Measurements from ENCODE around the gene SFXN3. TPM values are rescaled to one million over a fixed set of nuclear protein-coding genes. Genes with fewer than 3 reads are reported as not detected.
"Not testable (repeated sequence)": the region's sequence is repeated elsewhere in the genome, so short reads cannot be mapped to it uniquely, and the experiment has no call there.

SFXN3 gene
- total RNA-seq, 1 experiment from 2014 or later = 16.9 TPM

DNA sequence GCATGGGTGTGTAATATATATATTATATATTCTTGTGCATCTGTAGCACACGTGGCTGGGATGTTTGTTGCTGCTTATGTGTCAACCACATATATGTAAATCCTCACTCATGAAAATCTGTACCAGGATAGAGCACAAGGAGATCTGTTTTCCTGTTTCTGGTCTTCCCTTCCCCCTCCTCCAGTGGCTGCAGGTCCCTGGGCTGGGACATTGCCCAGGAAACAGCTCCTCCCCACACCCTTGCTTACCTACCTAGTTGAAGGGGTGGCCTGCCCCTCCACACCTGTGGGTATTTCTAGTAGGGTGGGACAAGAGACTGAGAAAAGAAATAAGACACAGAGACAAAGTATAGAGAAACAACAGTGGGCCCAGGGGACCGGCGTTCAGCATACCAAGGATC lies 2.2 kb downstream of the SFXN3 start:
- intact Hi-C loops (cut with micrococcal nuclease; ENCODE audit: unreplicated experiment) = no loop called here
- TF ChIP-seq EZH2 (IDR thresholded peaks at IDR 0.05; ENCODE audit: borderline replicate concordance, low read depth, low read length, poor library complexity, severe bottlenecking) = no peak
- TF ChIP-seq, protein P1, sequence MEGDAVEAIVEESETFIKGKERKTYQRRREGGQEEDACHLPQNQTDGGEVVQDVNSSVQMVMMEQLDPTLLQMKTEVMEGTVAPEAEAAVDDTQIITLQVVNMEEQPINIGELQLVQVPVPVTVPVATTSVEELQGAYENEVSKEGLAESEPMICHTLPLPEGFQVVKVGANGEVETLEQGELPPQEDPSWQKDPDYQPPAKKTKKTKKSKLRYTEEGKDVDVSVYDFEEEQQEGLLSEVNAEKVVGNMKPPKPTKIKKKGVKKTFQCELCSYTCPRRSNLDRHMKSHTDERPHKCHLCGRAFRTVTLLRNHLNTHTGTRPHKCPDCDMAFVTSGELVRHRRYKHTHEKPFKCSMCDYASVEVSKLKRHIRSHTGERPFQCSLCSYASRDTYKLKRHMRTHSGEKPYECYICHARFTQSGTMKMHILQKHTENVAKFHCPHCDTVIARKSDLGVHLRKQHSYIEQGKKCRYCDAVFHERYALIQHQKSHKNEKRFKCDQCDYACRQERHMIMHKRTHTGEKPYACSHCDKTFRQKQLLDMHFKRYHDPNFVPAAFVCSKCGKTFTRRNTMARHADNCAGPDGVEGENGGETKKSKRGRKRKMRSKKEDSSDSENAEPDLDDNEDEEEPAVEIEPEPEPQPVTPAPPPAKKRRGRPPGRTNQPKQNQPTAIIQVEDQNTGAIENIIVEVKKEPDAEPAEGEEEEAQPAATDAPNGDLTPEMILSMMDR (conservative IDR thresholded peaks at IDR 0.05; ENCODE audit: low read depth, low read length) = no peak
- ChIA-PET POLR2A (ENCODE audit: low non-redundant PET) (no interaction called here), CTCF (interaction anchor here (0.6 to 0.8 kb wide), 2 partner anchors 17 to 118 kb away, joined by 3 read pairs; no protein-coding TSS in a partner anchor)
- Histone ChIP-seq H3K27me3 (replicated peaks; ENCODE audit: insufficient read depth, low read depth, low read length, poor library complexity) (no peaks in the 10 kb centered on the region), H3K27ac (ENCODE audit: low read depth, low read length, poor library complexity, severe bottlenecking) (no peak overlapping the region), H3K4me3 (ENCODE audit: low read depth, low read length, poor library complexity, severe bottlenecking) (peak overlapping the region; percentile 56), H3K4me1 (ENCODE audit: insufficient read depth, low read length, poor library complexity, severe bottlenecking) (peaks cover 11% of the 10 kb centered on the region), H3K36me3 (ENCODE audit: insufficient read depth, low read length, poor library complexity, severe bottlenecking) (no peaks in the 10 kb centered on the region), H3K9me3 (ENCODE audit: low read depth, low read length, poor library complexity, severe bottlenecking) (no peaks in the 10 kb centered on the region)
- no TSS peak for BruUV-seq (replicated peaks)
- no peak for DNase-seq (ENCODE audit: low spot score)

DNA sequence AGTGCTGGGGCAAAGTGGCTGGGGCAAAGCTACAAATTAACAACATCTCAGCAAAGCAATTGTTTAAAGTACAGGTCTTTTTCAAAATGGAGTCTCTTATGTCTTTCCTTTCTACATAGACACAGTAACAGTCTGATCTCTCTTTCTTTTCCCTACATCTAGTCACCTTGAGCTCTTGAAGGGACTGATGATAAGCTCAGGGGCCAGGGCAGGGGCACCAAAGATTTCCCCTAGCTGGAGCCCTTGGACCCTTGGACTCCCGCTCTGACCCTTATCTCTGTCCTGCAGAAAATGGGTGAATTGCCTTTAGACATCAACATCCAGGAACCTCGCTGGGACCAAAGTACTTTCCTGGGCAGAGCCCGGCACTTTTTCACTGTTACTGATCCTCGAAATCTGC lies 3.4 kb downstream of the SFXN3 start:
- H3K27me3 ChIP-seq (replicated peaks; ENCODE audit: insufficient read depth, low read depth, low read length, poor library complexity); H3K9me3 ChIP-seq (ENCODE audit: low read depth, low read length, poor library complexity, severe bottlenecking); H3K4me3 ChIP-seq (ENCODE audit: low read depth, low read length, poor library complexity, severe bottlenecking); DNase-seq (ENCODE audit: low spot score); BruUV-seq (replicated peaks); POLR2A ChIA-PET (ENCODE audit: low non-redundant PET); H3K36me3 ChIP-seq (ENCODE audit: insufficient read depth, low read length, poor library complexity, severe bottlenecking); H3K27ac ChIP-seq (ENCODE audit: low read depth, low read length, poor library complexity, severe bottlenecking); intact Hi-C loops (cut with micrococcal nuclease; ENCODE audit: unreplicated experiment): not testable (repeated sequence)
- peaks cover 11% of the 10 kb centered on the region for H3K4me1 ChIP-seq (ENCODE audit: insufficient read depth, low read length, poor library complexity, severe bottlenecking)
- CTCF ChIA-PET = interaction anchor here (1.6 kb wide), 1 partner anchor 16 kb away, joined by 4 read pairs; no protein-coding TSS in a partner anchor

DNA sequence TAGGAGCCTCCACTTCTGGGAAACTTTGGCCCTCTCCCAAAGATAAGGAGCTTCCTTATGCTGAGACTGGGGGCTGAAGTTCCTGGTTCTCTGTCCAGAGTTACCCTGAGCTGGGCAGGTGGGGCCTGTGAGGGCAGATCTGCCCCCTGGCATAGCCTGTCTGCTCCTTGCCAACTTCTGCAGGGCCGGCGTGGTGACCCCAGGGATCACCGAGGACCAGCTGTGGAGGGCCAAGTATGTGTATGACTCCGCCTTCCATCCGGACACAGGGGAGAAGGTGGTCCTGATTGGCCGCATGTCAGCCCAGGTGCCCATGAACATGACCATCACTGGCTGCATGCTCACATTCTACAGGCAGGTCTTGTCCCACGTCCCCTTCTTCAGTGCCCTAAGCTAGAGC lies 4.3 kb downstream of the SFXN3 start:
- H3K36me3 ChIP-seq (ENCODE audit: insufficient read depth, low read length, poor library complexity, severe bottlenecking) = no peaks in the 10 kb centered on the region
- BruUV-seq (replicated peaks) = no TSS peak
- TF ChIP-seq EZH2 (IDR thresholded peaks at IDR 0.05; ENCODE audit: borderline replicate concordance, low read depth, low read length, poor library complexity, severe bottlenecking) = no peak
- TF ChIP-seq, protein P1 (conservative IDR thresholded peaks at IDR 0.05; ENCODE audit: low read depth, low read length) = no peak
- H3K27me3 ChIP-seq (replicated peaks; ENCODE audit: insufficient read depth, low read depth, low read length, poor library complexity) = no peaks in the 10 kb centered on the region
- no peak for DNase-seq (ENCODE audit: low spot score)
- no peaks in the 10 kb centered on the region for H3K9me3 ChIP-seq (ENCODE audit: low read depth, low read length, poor library complexity, severe bottlenecking)
- H3K27ac ChIP-seq (ENCODE audit: low read depth, low read length, poor library complexity, severe bottlenecking) = no peak overlapping the region
- H3K4me1 ChIP-seq (ENCODE audit: insufficient read depth, low read length, poor library complexity, severe bottlenecking) = peaks cover 11% of the 10 kb centered on the region
- ChIA-PET CTCF (interaction anchor here (1.6 kb wide), 1 partner anchor 15 kb away, joined by 4 read pairs; no protein-coding TSS in a partner anchor), POLR2A (ENCODE audit: low non-redundant PET) (no interaction called here)
- H3K4me3 ChIP-seq (ENCODE audit: low read depth, low read length, poor library complexity, severe bottlenecking) = no peak overlapping the region
- intact Hi-C loops (cut with micrococcal nuclease; ENCODE audit: unreplicated experiment) = no loop called here

DNA sequence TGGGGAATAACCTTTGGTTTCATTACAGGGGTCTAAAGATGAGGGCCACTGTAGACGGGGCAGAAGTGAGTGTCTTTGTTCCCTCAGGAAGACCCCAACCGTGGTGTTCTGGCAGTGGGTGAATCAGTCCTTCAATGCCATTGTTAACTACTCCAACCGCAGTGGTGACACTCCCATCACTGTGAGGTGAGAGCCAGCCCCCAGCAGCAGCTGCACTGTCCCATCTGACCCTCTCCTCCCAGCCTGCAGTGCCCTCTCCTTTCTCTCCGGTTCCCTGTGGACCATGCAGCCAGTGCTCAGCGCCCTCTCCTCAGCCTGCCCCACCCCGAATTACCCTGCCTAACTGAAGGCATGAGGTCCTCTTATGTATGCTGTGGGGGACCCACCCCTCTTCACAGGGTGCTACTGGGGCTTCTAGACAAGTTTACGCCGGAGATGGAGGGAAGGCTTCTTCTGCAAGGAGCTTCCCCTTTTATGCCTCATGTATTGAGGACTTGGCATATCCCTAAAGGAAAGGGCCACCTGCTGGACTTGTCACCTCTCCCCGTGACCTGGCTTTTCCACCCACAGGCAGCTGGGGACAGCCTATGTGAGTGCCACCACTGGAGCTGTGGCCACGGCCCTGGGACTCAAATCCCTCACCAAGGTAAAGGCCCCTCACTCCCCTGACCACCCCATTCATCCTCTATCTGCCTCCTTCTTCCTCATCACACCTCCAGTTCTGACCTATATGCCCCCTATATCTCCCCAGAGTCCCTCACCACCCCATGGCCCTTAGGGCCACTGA lies 5.1 kb downstream of the SFXN3 start:
- Histone ChIP-seq H3K4me1 (ENCODE audit: insufficient read depth, low read length, poor library complexity, severe bottlenecking) (peaks cover 14% of the 10 kb centered on the region), H3K36me3 (ENCODE audit: insufficient read depth, low read length, poor library complexity, severe bottlenecking) (no peaks in the 10 kb centered on the region), H3K27ac (ENCODE audit: low read depth, low read length, poor library complexity, severe bottlenecking) (no peak overlapping the region), H3K9me3 (ENCODE audit: low read depth, low read length, poor library complexity, severe bottlenecking) (no peaks in the 10 kb centered on the region), H3K4me3 (ENCODE audit: low read depth, low read length, poor library complexity, severe bottlenecking) (no peak overlapping the region), H3K27me3 (replicated peaks; ENCODE audit: insufficient read depth, low read depth, low read length, poor library complexity) (no peaks in the 10 kb centered on the region)
- ChIA-PET POLR2A (ENCODE audit: low non-redundant PET) (no interaction called here), CTCF (no interaction called here)
- TF ChIP-seq EZH2 (IDR thresholded peaks at IDR 0.05; ENCODE audit: borderline replicate concordance, low read depth, low read length, poor library complexity, severe bottlenecking) = no peak
- TF ChIP-seq, protein P1 (conservative IDR thresholded peaks at IDR 0.05; ENCODE audit: low read depth, low read length) = no peak
- no peak for DNase-seq (ENCODE audit: low spot score)
- BruUV-seq (replicated peaks) = no TSS peak
- intact Hi-C loops (cut with micrococcal nuclease; ENCODE audit: unreplicated experiment) = no loop called here

Measured in A673 (cell line).